PC-9 (cell line): ENCODE data around the gene GNAS.

Experiments used
- EZH2 ChIP-seq: fragments of 200-600 bp; sonication (generic); IDR thresholded peaks from 2 replicates; pipeline ENCODE4 v1.8.0; 2017; ENCODE audit warnings: antibody characterized with exemption, low read depth
- TF ChIP-seq, protein P1 (sequence below): fragments of 200-600 bp; sonication (generic); conservative IDR thresholded peaks from 2 replicates; pipeline ENCODE4 v1.6.1; 2017; ENCODE audit warnings: mixed run types, antibody characterized with exemption, mild to moderate bottlenecking, moderate library complexity

DNA sequence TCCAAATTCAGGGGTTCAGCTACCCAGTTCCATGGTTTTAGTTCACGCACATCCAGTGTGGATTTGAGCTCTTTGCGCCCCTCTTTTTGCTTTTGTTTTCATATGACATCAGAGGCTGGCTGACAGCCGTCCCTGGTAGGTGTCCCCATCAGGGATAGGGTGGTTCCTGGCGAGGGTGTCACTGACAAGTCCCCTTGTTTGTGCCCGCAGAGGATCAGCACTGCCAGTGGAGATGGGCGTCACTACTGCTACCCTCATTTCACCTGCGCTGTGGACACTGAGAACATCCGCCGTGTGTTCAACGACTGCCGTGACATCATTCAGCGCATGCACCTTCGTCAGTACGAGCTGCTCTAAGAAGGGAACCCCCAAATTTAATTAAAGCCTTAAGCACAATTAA, 58.0 kb downstream of the GNAS start:
- no peak for TF ChIP-seq EZH2
- TF ChIP-seq, protein P1, sequence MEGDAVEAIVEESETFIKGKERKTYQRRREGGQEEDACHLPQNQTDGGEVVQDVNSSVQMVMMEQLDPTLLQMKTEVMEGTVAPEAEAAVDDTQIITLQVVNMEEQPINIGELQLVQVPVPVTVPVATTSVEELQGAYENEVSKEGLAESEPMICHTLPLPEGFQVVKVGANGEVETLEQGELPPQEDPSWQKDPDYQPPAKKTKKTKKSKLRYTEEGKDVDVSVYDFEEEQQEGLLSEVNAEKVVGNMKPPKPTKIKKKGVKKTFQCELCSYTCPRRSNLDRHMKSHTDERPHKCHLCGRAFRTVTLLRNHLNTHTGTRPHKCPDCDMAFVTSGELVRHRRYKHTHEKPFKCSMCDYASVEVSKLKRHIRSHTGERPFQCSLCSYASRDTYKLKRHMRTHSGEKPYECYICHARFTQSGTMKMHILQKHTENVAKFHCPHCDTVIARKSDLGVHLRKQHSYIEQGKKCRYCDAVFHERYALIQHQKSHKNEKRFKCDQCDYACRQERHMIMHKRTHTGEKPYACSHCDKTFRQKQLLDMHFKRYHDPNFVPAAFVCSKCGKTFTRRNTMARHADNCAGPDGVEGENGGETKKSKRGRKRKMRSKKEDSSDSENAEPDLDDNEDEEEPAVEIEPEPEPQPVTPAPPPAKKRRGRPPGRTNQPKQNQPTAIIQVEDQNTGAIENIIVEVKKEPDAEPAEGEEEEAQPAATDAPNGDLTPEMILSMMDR, result no peak
